ENCODE results near the gene GLS2.
"Not testable (repeated sequence)": the region's sequence is repeated elsewhere in the genome, so short reads cannot be mapped to it uniquely, and the experiment has no call there.

GLS2 gene
- 3.3 to 7.7 (median 3.7) reads per million in 3 experiments for total RNA-seq

DNA sequence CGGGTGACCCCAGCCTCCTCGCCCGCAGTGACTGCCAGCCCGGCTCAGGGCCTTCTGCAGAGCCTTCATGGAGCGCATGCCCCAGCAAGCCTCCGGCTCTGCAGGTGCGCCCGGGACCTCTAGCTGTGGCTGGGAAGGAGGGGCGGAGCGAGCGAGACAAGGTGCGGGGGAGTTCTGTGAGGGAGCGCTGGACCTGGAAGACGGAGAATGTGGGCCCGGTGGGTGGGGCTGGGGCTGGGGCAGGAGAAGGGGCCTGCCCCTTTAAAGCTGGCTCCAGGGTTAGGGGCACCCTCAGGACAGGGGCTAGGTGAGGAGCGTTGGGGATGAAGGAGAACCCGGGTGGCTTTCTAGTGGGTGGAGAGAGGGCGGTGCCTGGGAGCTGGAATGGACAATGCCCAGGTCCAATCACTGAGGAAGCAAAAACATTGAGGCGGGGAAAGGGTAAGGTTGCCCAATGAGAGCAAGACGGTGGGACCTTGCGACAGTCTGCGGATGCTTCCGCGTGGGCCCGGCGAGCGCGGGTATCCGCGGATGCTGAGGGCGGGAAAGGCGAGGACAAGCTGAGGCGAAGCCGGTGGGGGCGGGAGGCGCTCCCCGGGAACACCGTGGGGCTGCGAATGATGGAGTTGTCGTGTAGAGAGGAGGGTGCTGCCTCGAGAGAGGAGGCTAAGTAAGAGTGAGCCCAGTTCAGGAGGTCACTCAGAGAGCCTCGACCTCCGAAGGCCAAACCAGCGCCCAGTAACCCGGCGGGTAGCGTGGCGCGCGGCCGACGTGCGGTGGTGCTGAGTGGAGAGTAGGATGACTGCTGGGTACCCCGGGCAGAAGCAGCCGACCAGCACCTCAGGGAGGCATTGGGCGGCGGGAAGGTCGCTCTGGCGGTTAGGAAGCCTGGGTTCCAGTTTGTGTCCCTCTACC, at the start of gene GLS2:
Gene GLS2 (minus strand): TSS at position 121 of the 915 bp plus-strand sequence. CDS start 43 bp downstream, at position 78.
- DNase-seq = peak; percentile 79

GRCh38 chr12:56537546-56537945, 49.6 kb upstream of the GLS2 start:
- no peak for DNase-seq

DNA sequence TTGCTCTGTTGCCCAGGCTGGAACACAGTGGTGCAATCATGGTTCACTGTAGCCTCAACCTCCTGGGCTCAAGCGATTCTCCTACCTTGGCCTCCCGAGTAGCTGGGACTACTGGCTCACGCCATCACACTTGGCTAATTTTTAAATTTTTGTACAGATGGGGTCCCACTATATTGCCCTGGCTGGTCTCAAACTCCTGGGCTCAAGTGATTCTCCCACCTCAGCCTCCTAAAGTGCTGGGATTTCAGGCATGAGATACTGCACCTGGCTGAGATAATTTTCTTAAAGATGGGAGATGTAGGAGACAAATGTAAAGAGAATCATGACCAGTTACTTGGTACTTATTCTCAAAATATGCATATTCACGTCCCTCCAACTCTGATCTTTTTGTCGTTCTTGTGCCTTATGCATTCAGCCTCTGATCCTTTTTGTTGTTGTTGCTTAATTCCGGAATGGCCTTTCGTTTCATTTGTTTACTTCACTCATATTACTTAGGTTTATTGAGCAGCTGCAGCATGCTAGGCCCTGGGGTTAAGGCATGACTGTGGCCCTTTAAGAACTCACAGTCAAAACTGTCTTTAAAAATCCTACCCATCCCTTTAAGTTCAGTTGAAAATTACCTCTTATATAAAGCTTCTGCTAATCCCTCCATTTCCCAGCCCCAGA, 42.6 kb upstream of the GLS2 start:
- no peak for DNase-seq

DNA sequence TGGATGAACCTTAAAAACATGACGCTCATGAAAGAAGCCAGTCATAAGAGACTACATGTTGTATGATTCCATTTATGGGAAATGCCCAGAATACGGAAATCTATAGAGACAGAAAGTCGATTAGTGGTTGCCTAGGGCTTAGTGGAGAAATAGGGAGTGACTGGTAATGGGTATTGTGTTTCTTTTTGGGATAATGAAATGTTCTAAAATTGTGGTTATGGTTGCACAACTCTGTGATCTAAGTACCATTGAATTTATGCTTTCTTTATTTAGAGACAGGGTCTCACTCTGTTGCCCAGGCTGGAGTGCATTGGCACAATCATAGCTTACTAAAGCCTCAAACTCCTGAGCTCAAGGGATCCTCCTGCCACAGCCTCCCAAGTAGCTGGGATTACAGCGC, 41.7 kb upstream of the GLS2 start:
- no peak for DNase-seq

DNA sequence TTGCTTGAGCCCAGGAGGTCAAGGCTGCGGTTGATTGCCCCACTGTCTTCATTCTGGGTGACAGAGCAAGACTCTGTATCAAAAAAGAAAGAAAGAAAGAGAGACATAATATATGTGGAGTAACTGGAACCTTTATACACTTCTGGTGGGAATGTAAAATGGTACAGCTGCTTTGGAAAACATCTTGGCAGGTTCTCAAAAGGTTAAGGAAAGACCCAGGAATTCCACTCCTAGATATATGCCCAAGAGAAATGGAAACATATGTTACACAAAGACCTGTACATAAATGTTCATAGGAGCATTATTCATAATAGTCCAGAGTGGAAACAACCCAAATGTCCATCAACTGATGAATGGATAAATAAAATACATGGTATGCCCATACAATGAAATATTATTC, 40.9 kb upstream of the GLS2 start:
- no peak for DNase-seq

GRCh38 chr12:56522411-56523193, 34.6 kb upstream of the GLS2 start:
- no peak for DNase-seq

DNA sequence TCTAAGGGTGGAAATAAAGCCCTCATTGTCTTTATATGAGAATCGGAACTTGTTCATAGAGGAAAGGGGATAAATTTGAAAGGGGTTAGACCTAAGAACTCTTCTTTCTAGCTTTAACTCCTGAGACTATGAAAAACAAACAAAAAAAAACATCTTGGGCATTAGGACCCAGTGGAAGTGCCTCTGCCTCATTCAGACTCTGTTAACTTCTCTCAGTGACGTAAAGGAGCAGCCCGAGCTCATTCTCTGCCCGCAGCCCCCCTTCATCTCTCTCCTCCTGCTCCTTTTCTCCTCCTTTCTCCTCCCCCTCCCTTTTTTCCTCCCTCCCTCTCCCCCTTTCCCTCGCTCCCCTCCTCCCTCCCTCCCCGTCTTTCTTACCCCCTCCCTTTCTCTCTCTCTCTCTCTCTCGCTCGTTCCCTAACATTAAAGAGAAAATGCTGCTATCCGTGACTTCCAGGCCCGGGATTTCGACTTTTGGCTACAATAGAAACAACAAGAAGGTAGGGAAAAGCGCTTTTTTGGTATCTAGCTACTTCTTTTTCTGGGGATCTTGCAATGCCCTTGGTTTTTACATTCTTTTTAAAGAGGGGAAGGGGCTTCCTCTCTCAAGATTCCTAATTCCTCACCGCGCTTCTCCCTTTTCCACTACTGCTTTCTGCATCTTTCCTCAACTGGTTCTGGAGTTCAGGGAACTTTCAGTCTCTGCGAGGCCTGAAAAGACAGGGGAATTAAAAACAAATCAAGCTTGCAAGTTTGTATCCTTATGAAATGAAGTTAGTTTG, 33.8 kb upstream of the GLS2 start, which contains the start of gene RBMS2:
Gene RBMS2 (plus strand): TSS at position 231 of the 782 bp plus-strand sequence. CDS start 204 bp downstream, at position 435.
- DNase-seq = peak; percentile 56

GRCh38 chr12:56521209-56521589, 33.2 kb upstream of the GLS2 start:
- DNase-seq = no peak

DNA sequence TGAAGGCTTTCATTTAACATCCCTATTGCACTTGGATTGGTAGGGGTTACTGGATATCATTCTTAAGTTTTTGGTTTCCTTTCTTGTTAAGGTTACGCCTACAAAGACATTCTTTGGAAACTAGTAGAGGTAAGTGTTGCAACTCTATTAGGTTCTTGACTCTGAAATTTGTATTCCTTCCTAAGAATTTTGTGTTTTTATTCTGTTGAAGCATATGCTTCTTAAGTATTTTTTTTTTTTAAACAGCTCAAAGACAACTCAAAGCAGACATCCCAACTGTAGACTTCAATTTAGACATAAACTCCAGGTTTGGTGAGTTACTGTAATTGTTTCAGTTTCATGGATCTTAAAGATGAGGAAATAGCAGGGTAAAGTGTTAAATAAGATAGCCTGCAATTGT, 32.5 kb upstream of the GLS2 start:
- no peak for DNase-seq

- DNase-seq = no peak
Observed at GRCh38 chr12:56520048-56520447, 32.1 kb upstream of the GLS2 start.

DNA sequence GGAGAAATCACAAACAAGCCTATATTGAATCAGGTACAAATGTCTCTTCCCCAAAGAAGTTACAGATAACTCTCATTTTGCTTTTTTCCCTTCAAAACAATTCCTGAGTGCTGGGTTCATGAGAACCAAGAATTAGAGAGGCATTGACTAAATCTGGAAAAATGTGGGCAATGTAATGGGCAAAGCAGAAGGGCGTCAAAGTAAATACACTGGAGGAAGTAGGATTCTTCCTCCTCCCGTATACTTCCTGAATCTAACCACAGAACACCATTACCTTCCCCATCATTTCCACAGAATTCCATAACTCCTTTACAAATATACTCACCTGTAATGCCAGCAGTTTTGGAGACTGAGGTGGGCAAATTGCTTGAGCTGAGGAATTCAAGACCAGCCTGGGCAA, 30.6 kb upstream of the GLS2 start:
- DNase-seq = no peak

DNA sequence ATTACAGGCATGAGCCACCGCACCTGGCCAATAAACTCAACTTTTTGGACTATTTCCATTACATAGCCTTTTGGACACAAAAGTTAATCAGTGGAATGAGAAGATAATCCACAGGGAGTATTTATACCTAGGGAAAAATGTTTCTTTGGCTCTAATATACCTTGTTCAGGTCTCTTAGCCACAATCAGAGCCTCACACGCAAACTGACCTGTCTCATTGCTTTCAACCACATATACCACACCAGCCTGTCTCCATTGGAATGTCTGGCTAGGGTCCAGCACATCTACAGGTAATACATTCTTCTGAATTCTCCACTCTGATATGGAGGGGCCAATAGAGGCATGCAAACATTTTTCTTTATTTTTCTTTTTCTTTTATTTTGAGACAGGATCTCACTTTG, 29.9 kb upstream of the GLS2 start:
- no peak for DNase-seq

DNA sequence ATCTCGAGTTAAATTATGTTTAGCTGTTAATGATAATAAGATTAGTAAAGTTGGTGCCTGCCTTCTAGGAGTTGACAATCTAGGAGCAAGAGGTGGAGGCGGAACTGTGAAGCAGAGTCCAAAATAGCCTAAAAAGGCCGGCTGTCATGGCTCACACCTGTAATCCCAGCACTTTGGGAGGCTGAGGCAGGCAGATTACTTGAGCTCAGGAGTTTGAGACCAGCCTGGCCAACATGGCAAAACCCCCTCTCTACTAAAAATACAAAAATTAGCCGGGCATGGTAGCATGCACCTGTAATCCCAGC, 26.0 kb upstream of the GLS2 start:
- not testable (repeated sequence) for DNase-seq

GRCh38 chr12:56510786-56511185, 22.8 kb upstream of the GLS2 start:
- DNase-seq = no peak

- DNase-seq = not testable (repeated sequence)
Observed at GRCh38 chr12:56499879-56500278, 11.9 kb upstream of the GLS2 start.

DNA sequence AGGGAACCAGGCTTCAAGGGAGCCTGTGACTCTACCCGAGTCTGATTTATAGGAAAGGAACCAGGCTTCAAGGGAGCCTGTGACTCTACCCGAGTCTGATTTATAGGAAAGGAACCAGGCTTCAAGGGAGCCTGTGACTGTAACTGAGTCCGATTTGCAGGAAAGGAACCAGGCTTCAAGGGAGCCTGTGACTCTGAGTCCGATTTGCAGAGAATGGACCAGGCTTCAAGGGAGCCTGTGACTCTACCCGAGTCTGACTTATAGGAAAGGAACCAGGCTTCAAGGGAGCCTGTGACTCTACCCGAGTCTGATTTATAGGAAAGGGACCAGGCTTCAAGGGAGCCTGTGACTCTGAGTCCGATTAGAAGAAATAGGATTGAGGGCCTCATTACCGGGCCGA, 11.5 kb upstream of the GLS2 start:
- not testable (repeated sequence) for DNase-seq

- DNase-seq = not testable (repeated sequence)
Observed at GRCh38 chr12:56498126-56498902, 10.4 kb upstream of the GLS2 start.

DNA sequence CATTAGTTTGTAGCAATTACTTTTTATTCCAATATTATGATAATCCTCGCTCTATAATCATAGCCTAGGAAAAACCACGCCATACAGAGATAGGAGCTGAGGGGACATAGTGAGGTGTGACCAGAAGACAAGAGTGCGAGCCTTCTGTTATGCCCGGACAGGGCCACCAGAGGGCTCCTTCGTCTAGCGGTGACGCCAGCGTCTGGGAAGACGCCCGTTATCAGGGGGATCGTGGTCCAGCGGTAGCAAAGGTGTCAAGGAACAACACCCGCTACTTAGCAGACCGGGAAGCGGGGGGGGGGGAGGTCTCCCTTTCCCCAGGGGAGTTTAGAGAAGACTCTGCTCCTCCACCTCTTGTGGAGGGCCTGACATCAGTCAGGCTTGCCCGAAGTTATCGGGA, 8.7 kb upstream of the GLS2 start:
- DNase-seq = peak; percentile 9

DNA sequence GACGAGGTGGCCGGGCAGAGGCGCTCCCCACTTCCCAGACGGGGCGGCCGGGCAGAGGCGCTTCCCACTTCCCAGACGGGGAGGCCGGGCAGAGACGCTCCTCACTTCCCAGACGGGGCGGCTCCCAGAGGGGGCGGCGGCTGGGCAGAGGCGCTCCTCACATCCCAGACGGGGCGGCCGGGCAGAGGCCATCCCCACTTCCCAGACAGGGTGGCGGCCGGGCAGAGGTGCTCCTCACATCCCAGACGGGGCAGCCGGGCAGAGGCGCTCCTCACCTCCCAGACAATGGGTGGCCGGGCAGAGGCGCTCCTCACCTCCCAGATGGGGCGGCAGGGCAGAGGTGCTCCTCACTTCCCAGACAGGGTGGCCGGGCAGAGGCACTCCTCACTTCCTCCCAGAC, 6.5 kb upstream of the GLS2 start:
- not testable (repeated sequence) for DNase-seq

DNA sequence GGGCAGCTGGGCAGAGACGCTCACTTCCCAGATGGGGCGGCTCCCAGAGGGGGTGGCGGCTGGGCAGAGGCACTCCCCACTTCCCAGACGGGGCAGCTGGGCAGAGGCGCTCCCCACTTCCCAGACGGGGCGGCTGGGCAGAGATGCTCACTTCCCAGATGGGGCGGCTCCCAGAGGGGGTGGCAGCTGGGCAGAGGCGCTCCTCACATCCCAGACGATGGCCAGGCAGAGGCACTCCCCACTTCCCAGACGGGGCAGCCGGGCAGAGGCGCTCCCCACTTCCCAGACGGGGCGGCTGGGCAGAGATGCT, 6.1 kb upstream of the GLS2 start:
- DNase-seq = not testable (repeated sequence)

DNA sequence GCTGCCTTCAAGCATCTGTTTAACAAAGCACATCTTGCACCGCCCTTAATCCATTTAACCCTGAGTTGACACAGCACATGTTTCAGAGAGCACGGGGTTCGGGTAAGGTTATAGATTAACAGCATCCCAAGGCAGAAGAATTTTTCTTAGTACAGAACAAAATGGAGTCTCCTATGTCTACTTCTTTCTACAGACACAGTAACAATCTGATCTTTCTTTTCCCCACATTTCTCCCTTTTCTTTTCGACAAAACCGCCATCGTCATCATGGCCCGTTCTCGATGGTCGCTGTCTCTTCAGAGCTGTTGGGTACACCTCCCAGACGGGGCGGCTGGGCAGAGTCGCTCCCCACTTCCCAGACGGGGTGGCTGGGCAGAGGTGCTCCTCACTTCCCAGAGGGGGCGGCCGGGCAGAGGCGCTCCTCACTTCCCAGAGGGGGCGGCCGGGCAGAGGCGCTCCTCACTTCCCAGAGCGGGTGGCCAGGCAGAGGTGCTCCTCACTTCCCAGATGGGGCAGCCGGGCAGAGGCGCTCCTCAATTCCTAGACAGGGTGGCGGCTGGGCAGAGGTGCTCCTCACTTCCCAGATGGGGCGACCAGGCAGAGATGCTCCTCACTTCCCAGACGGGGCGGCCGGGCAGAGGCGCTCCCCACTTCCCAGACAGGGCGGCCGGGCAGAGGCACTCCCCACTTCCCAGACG, 5.6 kb upstream of the GLS2 start:
- DNase-seq = not testable (repeated sequence)

Data from central memory CD4-positive, alpha-beta T cell (primary cell).